HEK293 (cell line): Measurements from ENCODE around the gene PLEKHM1.
A peak's percentile ranks its signal among the peaks of the same experiment; 100 is the strongest.
"Not testable (repeated sequence)": the region's sequence is repeated elsewhere in the genome, so short reads cannot be mapped to it uniquely, and the experiment has no call there.

Experiments
- CTCF ChIA-PET: fragments of 350-600 bp; formaldehyde crosslinking; extraction: SDS; loops from one replicate; lab custom pipeline; 2021; ENCODE audit warnings: antibody characterized with exemption; lab: Yijun Ruan, JAX
- POLR2A ChIA-PET: fragments of 300-600 bp; formaldehyde crosslinking; extraction: SDS; loops from one replicate; lab custom pipeline; 2020; ENCODE audit warnings: antibody characterized with exemption, inconsistent platforms; lab: Yijun Ruan, JAX
- H3K27ac ChIP-seq: fragments of 200-500 bp; sonication (Bioruptor generic); 2 replicates; pipeline ENCODE4 v1.5.1; 2014; ENCODE audit warnings: low read depth, low read length, control low read depth, inconsistent platforms; ENCODE audit errors: extremely low read depth
- H3K36me3 ChIP-seq, 2 experiments: fragments of 200-500 bp in 1 of 2; sonication (Bioruptor generic) in 1 of 2; 1 replicate in 1 of 2; 2 replicates in 1 of 2; pipeline ENCODE4 v1.5.1; 2014 to 2017; ENCODE audit warnings: inconsistent platforms in 2 of 2, low read length in 2 of 2; ENCODE audit not compliant: control insufficient read depth in 2 of 2, insufficient read depth in 1 of 2
- H3K4me1 ChIP-seq: fragments of 200-500 bp; sonication (Bioruptor generic); 2 replicates; pipeline ENCODE4 v1.5.1; 2014; ENCODE audit warnings: mild to moderate bottlenecking, low read length, inconsistent platforms; ENCODE audit not compliant: control insufficient read depth, insufficient read depth
- H3K4me3 ChIP-seq: 2 replicates; pipeline ENCODE4 v1.5.1; 2011; ENCODE audit warnings: low read depth, mild to moderate bottlenecking, control low read depth, low read length, moderate library complexity
- H3K9me3 ChIP-seq: fragments of 200-500 bp; sonication (Bioruptor generic); 2 replicates; pipeline ENCODE4 v1.5.1; 2014; ENCODE audit warnings: low read depth, low read length, inconsistent platforms; ENCODE audit not compliant: control insufficient read depth, insufficient read depth
- KLF1 ChIP-seq: fragments of 450-650 bp; formaldehyde crosslinking; IDR thresholded peaks from 2 replicates; pipeline ENCODE4 v1.5.1; 2016; ENCODE audit warnings: missing biosample characterization, missing genetic modification characterization
- OSR2 ChIP-seq: fragments of 450-650 bp; formaldehyde crosslinking; IDR thresholded peaks from 2 replicates; pipeline ENCODE4 v1.5.1; 2016; ENCODE audit warnings: missing biosample characterization, missing genetic modification characterization
- PATZ1 ChIP-seq: fragments of 450-650 bp; formaldehyde crosslinking; IDR thresholded peaks from 2 replicates; pipeline ENCODE4 v1.5.1; 2016; ENCODE audit warnings: missing biosample characterization, missing genetic modification characterization
- SP2 ChIP-seq: fragments of 450-650 bp; formaldehyde crosslinking; IDR thresholded peaks from 2 replicates; pipeline ENCODE4 v1.5.1; 2016; ENCODE audit warnings: missing biosample characterization, missing genetic modification characterization
- SP7 ChIP-seq: fragments of 450-650 bp; formaldehyde crosslinking; IDR thresholded peaks from 2 replicates; pipeline ENCODE4 v1.5.1; 2016; ENCODE audit warnings: missing biosample characterization, missing genetic modification characterization
- ZBTB17 ChIP-seq: fragments of 450-650 bp; formaldehyde crosslinking; IDR thresholded peaks from 2 replicates; pipeline ENCODE4 v1.5.1; 2016; ENCODE audit warnings: missing biosample characterization, missing genetic modification characterization
- ZBTB20 ChIP-seq: fragments of 450-650 bp; formaldehyde crosslinking; IDR thresholded peaks from 2 replicates; pipeline ENCODE4 v1.5.1; 2016; ENCODE audit warnings: missing biosample characterization, missing genetic modification characterization
- ZBTB26 ChIP-seq: fragments of 450-650 bp; formaldehyde crosslinking; optimal IDR thresholded peaks from 2 replicates; pipeline ENCODE3; 2016; ENCODE audit warnings: missing biosample characterization, mild to moderate bottlenecking, missing genetic modification characterization
- ZBTB8A ChIP-seq: fragments of 450-650 bp; formaldehyde crosslinking; IDR thresholded peaks from 2 replicates; pipeline ENCODE4 v1.5.1; 2016; ENCODE audit warnings: missing biosample characterization, missing genetic modification characterization
- ZNF335 ChIP-seq: fragments of 450-650 bp; formaldehyde crosslinking; conservative IDR thresholded peaks from 2 replicates; pipeline ENCODE4 v1.5.1; 2016; ENCODE audit warnings: missing biosample characterization, missing genetic modification characterization
- ZNF341 ChIP-seq: fragments of 450-650 bp; formaldehyde crosslinking; IDR thresholded peaks from 2 replicates; pipeline ENCODE4; 2016; ENCODE audit warnings: low read depth, missing biosample characterization, missing genetic modification characterization
- ZNF394 ChIP-seq: fragments of 450-650 bp; formaldehyde crosslinking; IDR thresholded peaks from 2 replicates; pipeline ENCODE4 v1.5.1; 2016; ENCODE audit warnings: missing biosample characterization, missing genetic modification characterization, mild to moderate bottlenecking, moderate library complexity, borderline replicate concordance
- ZNF501 ChIP-seq: fragments of 450-650 bp; formaldehyde crosslinking; IDR thresholded peaks from 2 replicates; pipeline ENCODE4 v1.5.1; 2016; ENCODE audit warnings: missing biosample characterization, missing genetic modification characterization
- ZNF629 ChIP-seq: fragments of 450-650 bp; formaldehyde crosslinking; IDR thresholded peaks from 2 replicates; pipeline ENCODE4 v1.5.1; 2017; ENCODE audit warnings: missing biosample characterization, missing genetic modification characterization
- ZXDB ChIP-seq: fragments of 450-650 bp; formaldehyde crosslinking; IDR thresholded peaks from 2 replicates; pipeline ENCODE4 v1.5.1; 2016; ENCODE audit warnings: missing biosample characterization, missing genetic modification characterization
- TF ChIP-seq, protein P1 (sequence below): fragments of 450-650 bp; formaldehyde crosslinking; IDR thresholded peaks from 2 replicates; pipeline ENCODE4 v1.5.1; 2016; ENCODE audit warnings: missing biosample characterization, missing genetic modification characterization

Gene PLEKHM1

DNA sequence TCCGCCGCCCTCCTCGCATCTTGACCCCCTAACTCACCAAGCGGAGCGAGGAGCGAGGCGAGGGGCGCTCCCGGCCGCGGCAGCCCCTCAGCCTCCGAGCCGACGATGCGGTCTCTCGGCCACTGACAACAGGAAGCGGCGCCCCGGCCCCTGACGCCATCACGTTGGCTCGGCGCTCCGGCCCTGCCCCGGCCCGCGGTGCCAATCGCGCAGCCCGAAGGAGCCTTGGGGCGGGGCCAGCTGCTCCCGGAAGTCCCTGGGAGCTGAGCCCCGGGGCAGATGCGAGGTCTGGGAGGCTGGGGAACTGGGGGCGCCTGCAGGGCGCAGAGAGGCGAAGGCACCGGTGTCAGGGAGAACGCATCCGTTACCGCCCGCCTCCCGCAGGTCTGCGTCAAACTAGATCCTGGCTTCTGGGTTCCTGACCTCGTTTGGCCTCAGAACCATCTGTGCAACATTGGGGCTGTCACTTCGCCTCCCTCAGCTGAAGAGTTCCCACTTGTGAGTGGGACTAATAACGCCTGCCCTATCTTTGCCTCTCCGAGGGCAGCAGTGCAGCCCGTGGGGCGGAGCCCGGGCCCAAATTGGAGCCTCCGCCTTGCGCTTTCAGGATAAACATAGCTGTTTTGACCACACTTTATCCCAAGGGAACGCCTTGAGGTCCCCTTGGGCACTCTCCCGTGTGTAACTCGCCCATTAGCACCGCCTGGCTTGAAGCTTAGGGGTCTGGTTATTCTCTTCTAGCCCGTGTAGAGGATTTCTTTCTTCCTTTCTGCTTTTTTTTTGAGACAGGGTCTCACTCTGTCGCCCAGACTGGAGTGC lies at the start of gene PLEKHM1:
Gene PLEKHM1 (minus strand): TSS at position 107 of the 819 bp plus-strand sequence. CDS start 8,237 bp downstream, outside the sequence.
- POLR2A ChIA-PET: interaction anchor here (0.7 kb wide), 1 partner anchor 174 kb away, joined by 3 read pairs; the partner anchor contains the start of gene MAP3K14
- H3K9me3 ChIP-seq, H3K4me1 ChIP-seq, H3K36me3 ChIP-seq: not testable (repeated sequence)
- TF ChIP-seq ZBTB20 (tag by site-specific recombination): peak; percentile 82; the same call in 1 of the 2 replicates
- peak; percentile 63 for TF ChIP-seq ZNF335 (tag by site-specific recombination)
- TF ChIP-seq SP2 (tag by site-specific recombination): peak; percentile 69
- TF ChIP-seq ZNF394: peak; percentile 58; the same call in 1 of the 2 replicates
- TF ChIP-seq ZBTB8A (tag by site-specific recombination): peak; percentile 79
- TF ChIP-seq PATZ1 (tag by site-specific recombination): peak; percentile 49; the same call in 1 of the 2 replicates
- peak; percentile 89 for TF ChIP-seq ZBTB17 (tag by site-specific recombination)
- TF ChIP-seq ZXDB (tag by site-specific recombination): 0 out of 2 replicates have a peak, but pooled peaks have one; percentile 32
- TF ChIP-seq ZNF501 (tag by site-specific recombination): 0 out of 2 replicates have a peak, but pooled peaks have one; percentile 32
- TF ChIP-seq ZNF629 (tag by site-specific recombination): peak; percentile 69
- TF ChIP-seq, protein P1, sequence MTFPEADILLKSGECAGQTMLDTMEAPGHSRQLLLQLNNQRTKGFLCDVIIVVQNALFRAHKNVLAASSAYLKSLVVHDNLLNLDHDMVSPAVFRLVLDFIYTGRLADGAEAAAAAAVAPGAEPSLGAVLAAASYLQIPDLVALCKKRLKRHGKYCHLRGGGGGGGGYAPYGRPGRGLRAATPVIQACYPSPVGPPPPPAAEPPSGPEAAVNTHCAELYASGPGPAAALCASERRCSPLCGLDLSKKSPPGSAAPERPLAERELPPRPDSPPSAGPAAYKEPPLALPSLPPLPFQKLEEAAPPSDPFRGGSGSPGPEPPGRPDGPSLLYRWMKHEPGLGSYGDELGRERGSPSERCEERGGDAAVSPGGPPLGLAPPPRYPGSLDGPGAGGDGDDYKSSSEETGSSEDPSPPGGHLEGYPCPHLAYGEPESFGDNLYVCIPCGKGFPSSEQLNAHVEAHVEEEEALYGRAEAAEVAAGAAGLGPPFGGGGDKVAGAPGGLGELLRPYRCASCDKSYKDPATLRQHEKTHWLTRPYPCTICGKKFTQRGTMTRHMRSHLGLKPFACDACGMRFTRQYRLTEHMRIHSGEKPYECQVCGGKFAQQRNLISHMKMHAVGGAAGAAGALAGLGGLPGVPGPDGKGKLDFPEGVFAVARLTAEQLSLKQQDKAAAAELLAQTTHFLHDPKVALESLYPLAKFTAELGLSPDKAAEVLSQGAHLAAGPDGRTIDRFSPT (tag by site-specific recombination): peak; percentile 79
- TF ChIP-seq KLF1: 0 out of 2 replicates have a peak, but pooled peaks have one; percentile 45
- TF ChIP-seq ZNF341 (tag by site-specific recombination): peak; percentile 21; the same call in 1 of the 2 replicates
- peak; percentile 64 for TF ChIP-seq ZBTB26 (tag by site-specific recombination)
- Histone ChIP-seq H3K27ac (peak within 1 kb of the TSS; percentile 39; the same call in 1 of the 2 replicates), H3K4me3 (peak within 1 kb of the TSS; percentile 64)
- CTCF ChIA-PET: interaction anchor here (0.7 kb wide), 1 partner anchor 954 kb away, joined by 3 read pairs; no protein-coding TSS in a partner anchor

- H3K36me3 ChIP-seq, H3K4me1 ChIP-seq, H3K27ac ChIP-seq, POLR2A ChIA-PET, H3K4me3 ChIP-seq, CTCF ChIA-PET, H3K9me3 ChIP-seq: not testable (repeated sequence)
Measured at GRCh38 chr17:45538168-45538567, 47.6 kb upstream of the PLEKHM1 start.

- H3K27ac ChIP-seq, POLR2A ChIA-PET: not testable (repeated sequence)
Measured at GRCh38 chr17:45506072-45506471, 15.6 kb upstream of the PLEKHM1 start.

GRCh38 chr17:45505183-45505582 lies 14.7 kb upstream of the PLEKHM1 start:
- H3K4me3 ChIP-seq, H3K4me1 ChIP-seq, CTCF ChIA-PET, H3K36me3 ChIP-seq, H3K27ac ChIP-seq, POLR2A ChIA-PET, H3K9me3 ChIP-seq: not testable (repeated sequence)

More at GRCh38 chr17:45506072-45506471, 15.6 kb upstream of the PLEKHM1 start:
- TF ChIP-seq OSR2 (tag by site-specific recombination): peak; percentile 10; the same call in 1 of the 2 replicates
- peak; percentile 84 for TF ChIP-seq SP7 (tag by site-specific recombination)
- CTCF ChIA-PET: interaction anchor here (0.6 kb wide), 1 partner anchor 98 kb away, joined by 3 read pairs; no protein-coding TSS in a partner anchor
- H3K9me3 ChIP-seq, H3K4me3 ChIP-seq, H3K4me1 ChIP-seq, H3K36me3 ChIP-seq: not testable (repeated sequence)

DNA sequence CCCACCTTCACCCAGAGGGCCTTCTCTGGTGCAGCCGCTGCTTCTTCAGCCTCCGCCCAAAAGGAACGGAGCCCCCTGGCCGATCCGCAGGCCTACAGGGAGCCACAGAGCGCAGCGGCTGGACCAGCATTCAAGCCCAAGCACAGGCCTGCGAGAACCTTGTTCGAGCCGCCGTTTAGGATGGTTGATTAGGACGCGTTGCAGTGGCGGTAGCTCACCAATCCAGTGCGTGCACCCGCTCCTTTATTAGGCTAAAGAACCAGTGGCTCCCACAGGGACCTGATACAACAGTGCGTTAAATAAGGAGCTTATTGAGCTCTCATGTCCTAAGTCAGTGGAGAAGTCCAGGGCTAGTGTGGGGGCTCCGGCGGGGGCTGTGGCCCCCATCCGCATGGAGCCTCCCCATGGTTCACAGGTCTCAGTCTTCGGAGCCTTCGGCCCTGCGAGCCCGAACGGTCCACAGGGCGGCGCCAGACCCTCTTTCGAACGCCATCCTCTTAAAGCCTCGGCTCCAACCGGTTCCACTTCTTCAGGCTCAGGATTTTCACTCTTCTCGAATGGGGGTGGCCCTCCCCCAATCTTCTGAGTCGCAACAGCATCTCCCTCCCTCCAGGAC lies 10.7 kb upstream of the PLEKHM1 start:
- CTCF ChIA-PET, H3K27ac ChIP-seq, H3K4me3 ChIP-seq, H3K36me3 ChIP-seq, H3K9me3 ChIP-seq, POLR2A ChIA-PET, H3K4me1 ChIP-seq: not testable (repeated sequence)
